Endothelial cell of umbilical vein (primary cell): ENCODE results near the gene KLK13. TPM values are rescaled to one million over a fixed set of nuclear protein-coding genes. Genes with fewer than 3 reads are reported as not detected.

Source experiments
- BruUV-seq: library from RNA; stranded (reverse); fragments of 400-500 nt; replicated peaks from 2 replicates; lab custom pipeline; 2021; lab: Mats Ljungman, UMichigan
- CTCF ChIA-PET: fragments of 300-600, 350-600 bp; sonication (Branson Sonifier 250); formaldehyde crosslinking; loops from one replicate; lab custom pipeline; 2021; ENCODE audit warnings: antibody characterized with exemption, inconsistent platforms; lab: Charles Lee
- POLR2A ChIA-PET: fragments of 300-600, 350-600 bp; sonication (Branson Sonifier 250); formaldehyde crosslinking; loops from one replicate; lab custom pipeline; 2021; ENCODE audit warnings: antibody characterized with exemption, inconsistent platforms; lab: Charles Lee
- DNase-seq: peaks from one replicate; pipeline ENCODE4 v3.0.0-alpha.2; 2011; ENCODE audit warnings: low read depth, low spot score
- FAIRE-seq: peaks from 2 replicates; lab custom pipeline; 2011; peaks lifted over from hg19 to GRCh38; lab: Jason Lieb, UNC
- H2AFZ ChIP-seq: 2 replicates; pipeline ENCODE4 v1.6.0; 2012; ENCODE audit warnings: low read depth, low read length, control low read depth, inconsistent platforms
- H3K27ac ChIP-seq: 2 replicates; pipeline ENCODE4 v1.5.1; 2011; ENCODE audit warnings: low read depth, mild to moderate bottlenecking, control low read depth, low read length, moderate library complexity; ENCODE audit not compliant: insufficient read depth
- H3K27me3 ChIP-seq, 2 experiments: 2 replicates each; pipeline versions ENCODE4 v1.6.0 to v1.6.1; 2011; ENCODE audit warnings: low read length in 2 of 2, mixed read lengths in 1 of 2; ENCODE audit not compliant: control insufficient read depth in 2 of 2, insufficient read depth in 2 of 2
- H3K36me3 ChIP-seq, 2 experiments: 2 replicates in 1 of 2; 3 replicates in 1 of 2; pipeline ENCODE4 v1.5.1; 2011; ENCODE audit warnings: low read length in 2 of 2, mild to moderate bottlenecking in 1 of 2, moderate library complexity in 1 of 2; ENCODE audit not compliant: control insufficient read depth in 2 of 2, insufficient read depth in 2 of 2; ENCODE audit errors: extremely low read depth in 1 of 2
- H3K4me1 ChIP-seq: 3 replicates; pipeline ENCODE4 v1.5.1; 2011; ENCODE audit warnings: mild to moderate bottlenecking, low read length; ENCODE audit not compliant: control insufficient read depth, insufficient read depth; ENCODE audit errors: extremely low read depth
- H3K4me2 ChIP-seq: 2 replicates; pipeline ENCODE4 v1.6.1; 2011; ENCODE audit warnings: low read length, control low read depth, mixed read lengths; ENCODE audit not compliant: insufficient read depth
- H3K4me3 ChIP-seq, 3 experiments: fragments of 200-600 bp in 1 of 3; sonication (generic), shearing (Covaris generic) in 1 of 3; replicated peaks in 1 of 3; 2 replicates each; pipeline ENCODE4 v1.5.1; 2011 to 2016; ENCODE audit warnings: control low read depth in 3 of 3, low read length in 3 of 3, mild to moderate bottlenecking in 2 of 3, inconsistent platforms in 1 of 3, low read depth in 1 of 3, moderate library complexity in 1 of 3; ENCODE audit not compliant: insufficient read depth in 1 of 3
- H3K79me2 ChIP-seq: 2 replicates; pipeline ENCODE4 v1.6.0; 2012; ENCODE audit warnings: low read length, inconsistent platforms; ENCODE audit not compliant: control insufficient read depth, insufficient read depth
- H3K9ac ChIP-seq: replicated peaks from 2 replicates; pipeline ENCODE3; 2011; ENCODE audit warnings: low read length, control low read depth; ENCODE audit not compliant: insufficient read depth; ENCODE audit errors: extremely low read depth
- H3K9me1 ChIP-seq: replicated peaks from 3 replicates; pipeline ENCODE4 v1.6.0; 2011; ENCODE audit warnings: mild to moderate bottlenecking, low read length; ENCODE audit not compliant: control insufficient read depth, insufficient read depth; ENCODE audit errors: extremely low read depth
- H3K9me3 ChIP-seq: replicated peaks from 2 replicates; pipeline ENCODE4 v1.5.1; 2012; ENCODE audit warnings: low read length, inconsistent platforms; ENCODE audit not compliant: control insufficient read depth, insufficient read depth
- H4K20me1 ChIP-seq: replicated peaks from 2 replicates; pipeline ENCODE3; 2011; ENCODE audit warnings: mild to moderate bottlenecking, low read length; ENCODE audit not compliant: control insufficient read depth, insufficient read depth; ENCODE audit errors: extremely low read depth
- CTCF ChIP-seq, 2 donors: IDR thresholded peaks; 1 replicate in 1 of 2; 2 replicates in 1 of 2; pipeline ENCODE4 v1.5.1; 2011; ENCODE audit warnings: low read length in 2 of 2, mild to moderate bottlenecking in 2 of 2, moderate library complexity in 2 of 2, control low read depth in 1 of 2, inconsistent platforms in 1 of 2, low read depth in 1 of 2; ENCODE audit not compliant: insufficient read depth in 1 of 2; ENCODE audit errors: extremely low read depth in 1 of 2
- EZH2 ChIP-seq: IDR thresholded peaks from 2 replicates; pipeline ENCODE4 v1.6.1; 2012; ENCODE audit warnings: borderline replicate concordance, low read depth, mild to moderate bottlenecking, moderate library complexity, low read length, inconsistent platforms; ENCODE audit not compliant: severe bottlenecking
- POLR2A ChIP-seq: IDR thresholded peaks from 2 replicates; pipeline ENCODE4 v1.6.1; 2012; ENCODE audit warnings: low read depth, mild to moderate bottlenecking, control low read depth, low read length
- POLR2AphosphoS5 ChIP-seq: IDR thresholded peaks from 2 replicates; pipeline ENCODE4 v1.6.1; 2012; ENCODE audit warnings: low read depth, mild to moderate bottlenecking, control low read depth, low read length, moderate library complexity; ENCODE audit not compliant: insufficient read depth
- dilution Hi-C: fragments of 300-500 bp; cut with MboI; formaldehyde crosslinking; loops from one replicate; pipeline ENCODE4 v1.15.0; 2019; ENCODE audit warnings: low sequenced_read_pairs; ENCODE audit not compliant: extremely low pct_ligation_motif_present
- intact Hi-C: fragments of 100-400 bp; cut with micrococcal nuclease; formaldehyde crosslinking; loops from one replicate; pipeline ENCODE4 v1.10.0; 2022
- polyA plus RNA-seq, 4 experiments: library from polyadenylated mRNA; depleted of rRNA in 3 of 4; stranded (reverse) in 3 of 4; unstranded in 1 of 4; fragments of >200 nt; gene quantifications; 2 replicates each; pipeline versions ENCODE4 v1.2.1 to v1.2.3, GENCODE V29; 2011 to 2012; ENCODE audit warnings: missing spikeins in 1 of 4
- total RNA-seq: library from RNA; stranded (reverse); gene quantifications from 2 replicates; pipeline ENCODE4 v1.2.3, GENCODE V29; 2021

The KLK13 gene
- total and polyA plus RNA-seq, 2 donors (not counting 3 experiments of a cell fraction or from before 2014, with no cell fraction given) = not detected

- intact Hi-C loops = no loop called here
- H3K9me1 ChIP-seq = no peaks in the 10 kb centered on the region
- no peak for FAIRE-seq
Measured at GRCh38 chr19:51023946-51024345, 40.9 kb downstream of the KLK13 start.

GRCh38 chr19:51022526-51022925 lies 42.4 kb downstream of the KLK13 start:
- H2AFZ ChIP-seq = no peak overlapping the region
- H3K4me3 ChIP-seq = no peak overlapping the region
- H3K4me2 ChIP-seq = no peak overlapping the region
- TF ChIP-seq POLR2A (no peak), POLR2AphosphoS5 (no peak), CTCF (IDR thresholded peaks at IDR 0.05; ENCODE audit: extremely low read depth in 1 of 2, insufficient read depth in 1 of 2, low read depth in 1 of 2, low read length in 2 of 2) (no peak)
- H4K20me1 ChIP-seq = no peaks in the 10 kb centered on the region
- peaks cover 16 to 18% of the 10 kb centered on the region in 2 experiments for H3K27me3 ChIP-seq
- H3K4me1 ChIP-seq = no peaks in the 10 kb centered on the region
- H3K9me1 ChIP-seq = no peaks in the 10 kb centered on the region
- intact Hi-C loops (no loop called here), dilution Hi-C loops (no loop called here)
- no peaks in the 10 kb centered on the region for H3K9me3 ChIP-seq
- no TSS peak for BruUV-seq
- H3K27ac ChIP-seq = no peak overlapping the region
- H3K36me3 ChIP-seq = no peaks in the 10 kb centered on the region
- no peak overlapping the region for H3K9ac ChIP-seq
- DNase-seq (no peak), FAIRE-seq (no peak)
- no peaks in the 10 kb centered on the region for H3K79me2 ChIP-seq
- CTCF ChIA-PET = no interaction called here
- POLR2A ChIA-PET = no interaction called here

More at GRCh38 chr19:51023946-51024345, 40.9 kb downstream of the KLK13 start:
- dilution Hi-C loops = no loop called here
- Histone ChIP-seq H3K4me1 (no peaks in the 10 kb centered on the region), H2AFZ (no peak overlapping the region), H3K36me3 (no peaks in the 10 kb centered on the region), H3K4me2 (no peak overlapping the region), H3K9me3 (no peaks in the 10 kb centered on the region), H3K4me3 (no peak overlapping the region), H4K20me1 (no peaks in the 10 kb centered on the region), H3K79me2 (no peaks in the 10 kb centered on the region), H3K9ac (no peak overlapping the region), H3K27me3 (peaks cover 8 to 13% of the 10 kb centered on the region in 2 experiments), H3K27ac (no peak overlapping the region)
- TF ChIP-seq EZH2 (no peak), POLR2A (no peak)
- BruUV-seq = no TSS peak
- POLR2A ChIA-PET = no interaction called here
- no peak for DNase-seq
- CTCF ChIA-PET = no interaction called here
